ENCODE results near the gene EDN2.

EDN2 gene

DNA sequence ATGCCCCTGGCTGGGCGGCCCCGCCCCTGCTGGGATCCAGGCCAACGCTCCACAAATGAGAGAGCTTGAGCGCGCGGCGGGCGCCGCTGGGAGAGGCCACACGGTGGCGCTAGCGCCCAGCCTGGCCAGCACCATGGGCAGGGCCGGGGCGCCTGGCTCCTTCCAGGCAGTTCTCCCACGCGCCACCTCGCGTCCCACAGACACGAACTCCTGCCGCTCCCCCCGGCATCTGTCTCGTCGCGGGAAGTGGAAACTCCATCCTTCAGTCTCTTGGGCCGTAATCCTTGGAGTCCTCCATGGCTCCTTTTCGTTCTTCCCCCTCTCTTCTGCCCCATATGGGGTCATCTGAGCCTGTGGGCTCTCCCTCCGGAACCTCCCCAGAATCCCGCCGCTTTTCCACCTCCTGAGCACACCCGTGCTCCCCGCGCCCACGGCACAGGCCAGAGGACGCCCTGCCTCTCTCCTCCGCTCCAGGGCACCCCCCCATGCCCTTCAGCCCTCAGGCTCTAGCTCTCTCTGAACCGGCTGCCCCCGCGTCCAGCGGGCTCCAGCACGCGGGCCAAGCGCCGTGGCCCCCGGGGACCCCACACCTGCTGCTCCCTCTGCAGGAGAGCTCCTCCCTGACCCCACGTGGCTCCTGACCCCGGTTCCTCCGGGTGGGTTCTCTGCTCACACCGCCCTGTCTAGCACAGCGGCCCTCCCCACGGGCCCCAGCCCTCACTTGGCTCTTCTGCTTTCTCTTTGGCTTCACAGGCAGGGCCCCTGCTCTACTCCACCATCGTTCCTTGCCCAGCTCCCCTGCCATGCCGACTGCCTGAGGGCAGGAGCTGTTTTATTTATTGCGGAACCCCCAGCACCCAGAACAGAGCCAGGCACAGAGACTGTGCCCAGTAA is 31.9 kb upstream of the EDN2 start:
- no peak overlapping the region for H3K27ac ChIP-seq (ENCODE audit: low read depth, low read length, severe bottlenecking)

DNA sequence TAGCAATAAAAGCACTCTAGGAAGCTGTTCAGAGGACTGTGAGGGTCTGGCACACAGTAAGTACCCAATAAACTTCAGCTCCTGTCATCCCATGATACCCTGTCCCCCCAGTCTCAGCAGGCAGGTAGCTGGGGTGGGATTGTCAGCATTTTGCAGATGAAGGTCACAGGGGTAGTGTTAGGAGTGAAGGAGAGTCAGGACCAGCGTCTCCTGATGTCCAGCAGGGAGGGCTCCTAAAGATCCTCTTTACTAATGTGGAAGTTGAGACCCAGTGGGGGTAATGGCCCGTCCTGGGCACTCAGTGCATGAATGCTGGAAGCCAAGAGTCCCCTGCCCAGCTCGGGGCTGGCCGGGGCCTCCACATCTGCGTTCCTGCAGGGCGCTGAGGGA is 31.3 kb upstream of the EDN2 start:
- Histone ChIP-seq H3K4me1 (ENCODE audit: control insufficient read depth, insufficient read depth, low read length, poor library complexity, severe bottlenecking) (peaks cover 11% of the 10 kb centered on the region), H3K36me3 (ENCODE audit: control insufficient read depth, insufficient read depth, low read length) (peaks cover 6% of the 10 kb centered on the region), H3K9me3 (ENCODE audit: control insufficient read depth, low read length) (no peaks in the 10 kb centered on the region), H3K4me3 (ENCODE audit: extremely low read depth, insufficient read depth, low read length, poor library complexity, severe bottlenecking) (no peak overlapping the region), H3K27ac (ENCODE audit: low read depth, low read length, severe bottlenecking) (no peak overlapping the region)
- 15 to 18% methylated on average over 4 to 6 of the region's 6 CpGs for WGBS, 2 experiments (ENCODE audit: insufficient coverage in 2 of 2)

More for the DNA sequence above, 31.9 kb upstream of the EDN2 start:
- Histone ChIP-seq H3K36me3 (ENCODE audit: control insufficient read depth, insufficient read depth, low read length) (peaks cover 6% of the 10 kb centered on the region), H3K4me1 (ENCODE audit: control insufficient read depth, insufficient read depth, low read length, poor library complexity, severe bottlenecking) (peaks cover 15% of the 10 kb centered on the region), H3K9me3 (ENCODE audit: control insufficient read depth, low read length) (no peaks in the 10 kb centered on the region), H3K4me3 (ENCODE audit: extremely low read depth, insufficient read depth, low read length, poor library complexity, severe bottlenecking) (no peak overlapping the region)
- WGBS, 2 experiments (ENCODE audit: insufficient coverage in 2 of 2), result 36 to 42% methylated on average over 44 to 51 of the region's 53 CpGs

DNA sequence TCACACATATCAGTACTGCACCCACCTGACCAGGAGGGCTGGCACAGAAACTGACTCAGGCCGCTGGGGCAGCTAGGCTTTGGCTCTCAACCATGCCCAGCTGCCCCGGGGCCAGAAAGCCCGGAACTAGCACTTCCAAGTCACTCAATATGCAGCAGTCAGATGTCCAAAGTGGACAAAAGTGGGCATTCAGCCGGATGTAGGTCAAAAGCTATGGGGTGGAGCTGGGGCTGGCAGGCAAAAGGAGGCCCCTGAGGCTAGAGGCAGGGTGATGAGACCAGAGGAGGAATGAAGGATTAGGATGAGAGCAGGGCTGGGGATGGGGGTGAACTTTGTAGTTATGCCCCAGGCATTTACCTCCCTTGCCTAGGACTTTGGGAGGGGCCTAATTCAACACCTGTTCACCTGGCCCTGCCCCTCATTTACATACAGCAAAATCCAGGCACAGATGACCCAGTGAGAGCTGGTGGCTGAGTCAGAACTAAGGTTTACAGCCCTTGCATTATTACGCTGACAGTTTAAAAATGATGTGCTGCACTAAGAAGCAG is 30.7 kb upstream of the EDN2 start:
- H3K36me3 ChIP-seq (ENCODE audit: control insufficient read depth, insufficient read depth, low read length), result peaks cover 6% of the 10 kb centered on the region
- no peak overlapping the region for H3K4me3 ChIP-seq (ENCODE audit: extremely low read depth, insufficient read depth, low read length, poor library complexity, severe bottlenecking)
- peaks cover 11% of the 10 kb centered on the region for H3K4me1 ChIP-seq (ENCODE audit: control insufficient read depth, insufficient read depth, low read length, poor library complexity, severe bottlenecking)
- H3K27ac ChIP-seq (ENCODE audit: low read depth, low read length, severe bottlenecking), result no peak overlapping the region
- 87 to 91% methylated on average over 3 to 5 of the region's 5 CpGs for WGBS, 2 experiments (ENCODE audit: insufficient coverage in 2 of 2)
- H3K9me3 ChIP-seq (ENCODE audit: control insufficient read depth, low read length), result no peaks in the 10 kb centered on the region

DNA sequence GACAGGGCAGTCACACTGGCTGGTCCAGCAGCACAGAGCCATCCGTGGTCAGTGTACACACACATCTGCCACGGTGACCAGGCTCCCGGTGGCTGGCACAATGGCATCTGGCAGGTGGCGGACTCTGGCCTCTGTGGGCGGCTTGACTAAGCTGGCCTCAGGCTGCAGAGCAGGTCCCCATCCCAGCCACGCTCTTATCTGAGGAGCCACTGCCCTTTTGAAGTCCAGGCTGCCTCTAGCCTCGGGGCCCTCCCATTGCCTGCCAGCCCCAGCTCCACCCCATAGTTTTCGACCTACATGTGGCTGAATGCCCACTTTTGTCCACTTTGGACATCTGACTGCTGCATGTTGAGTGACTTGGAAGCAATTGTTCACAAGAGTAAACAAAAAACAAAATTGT is 29.9 kb upstream of the EDN2 start:
- Histone ChIP-seq H3K27ac (ENCODE audit: low read depth, low read length, severe bottlenecking) (no peak overlapping the region), H3K4me1 (ENCODE audit: control insufficient read depth, insufficient read depth, low read length, poor library complexity, severe bottlenecking) (peaks cover 11% of the 10 kb centered on the region), H3K36me3 (ENCODE audit: control insufficient read depth, insufficient read depth, low read length) (peaks cover 6% of the 10 kb centered on the region), H3K4me3 (ENCODE audit: extremely low read depth, insufficient read depth, low read length, poor library complexity, severe bottlenecking) (no peak overlapping the region), H3K9me3 (ENCODE audit: control insufficient read depth, low read length) (no peaks in the 10 kb centered on the region)
- 87 to 90% methylated on average over 8 of the region's 8 CpGs for WGBS, 2 experiments (ENCODE audit: insufficient coverage in 2 of 2)

DNA sequence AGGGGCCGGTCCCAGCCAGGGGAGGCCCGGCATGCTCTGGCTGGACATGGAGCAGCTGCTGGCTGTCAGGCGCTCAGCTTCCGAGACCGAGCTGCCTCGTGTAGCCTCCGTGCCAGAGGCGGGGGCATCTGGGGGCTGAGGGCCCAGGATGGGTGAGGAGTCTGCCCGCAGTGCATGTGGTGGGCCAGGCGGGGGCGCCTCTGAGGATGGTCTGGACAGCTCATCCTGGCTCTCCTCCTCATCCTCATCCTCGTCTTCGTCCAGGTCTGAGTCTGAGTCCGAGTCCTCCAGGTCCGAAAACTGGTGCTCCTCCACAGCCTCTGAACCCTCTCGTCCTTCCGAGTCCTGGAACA is 28.9 kb upstream of the EDN2 start:
- Histone ChIP-seq H3K4me1 (ENCODE audit: control insufficient read depth, insufficient read depth, low read length, poor library complexity, severe bottlenecking) (peaks cover 11% of the 10 kb centered on the region), H3K27ac (ENCODE audit: low read depth, low read length, severe bottlenecking) (no peak overlapping the region), H3K36me3 (ENCODE audit: control insufficient read depth, insufficient read depth, low read length) (peaks cover 6% of the 10 kb centered on the region), H3K9me3 (ENCODE audit: control insufficient read depth, low read length) (no peaks in the 10 kb centered on the region), H3K4me3 (ENCODE audit: extremely low read depth, insufficient read depth, low read length, poor library complexity, severe bottlenecking) (no peak overlapping the region)
- 70% methylated on average over 15 to 17 of the region's 17 CpGs for WGBS, 2 experiments (ENCODE audit: insufficient coverage in 2 of 2)

DNA sequence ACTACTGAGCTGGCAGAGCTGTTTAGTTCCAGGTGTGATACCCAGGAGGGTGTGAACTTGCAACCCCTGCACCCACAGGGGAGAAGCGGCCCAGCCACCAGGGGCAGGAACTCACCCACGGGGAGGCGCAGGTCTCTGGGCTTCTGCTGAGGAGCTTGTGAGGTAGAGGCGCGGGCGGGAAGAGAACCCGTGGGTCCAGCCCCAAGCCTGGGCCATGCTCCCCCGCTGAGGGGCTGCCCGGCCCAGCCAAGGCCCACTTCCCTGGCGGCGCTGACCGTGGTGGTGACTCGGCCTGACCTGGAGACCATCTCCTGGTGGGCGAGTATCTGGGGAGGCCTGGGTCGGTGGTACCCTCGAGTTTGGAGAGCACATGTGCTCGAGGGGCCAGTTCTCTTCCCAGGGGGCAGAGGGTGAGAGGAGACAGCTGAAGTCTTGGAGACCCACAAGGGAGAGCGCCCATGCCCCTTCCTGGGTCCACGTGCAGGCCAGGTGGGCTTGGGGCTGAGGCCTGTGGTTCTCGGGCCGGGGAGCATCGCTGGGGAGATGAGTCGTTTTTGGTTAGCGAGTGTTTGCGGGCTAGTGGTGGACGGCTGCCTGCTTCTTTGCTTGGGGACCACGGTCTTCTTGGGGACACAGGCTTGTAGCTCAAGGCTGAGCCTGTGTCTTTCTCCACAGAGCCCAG is 28.4 kb upstream of the EDN2 start:
- Histone ChIP-seq H3K4me3 (ENCODE audit: extremely low read depth, insufficient read depth, low read length, poor library complexity, severe bottlenecking) (no peak overlapping the region), H3K9me3 (ENCODE audit: control insufficient read depth, low read length) (no peaks in the 10 kb centered on the region), H3K27ac (ENCODE audit: low read depth, low read length, severe bottlenecking) (no peak overlapping the region), H3K36me3 (ENCODE audit: control insufficient read depth, insufficient read depth, low read length) (peaks cover 6% of the 10 kb centered on the region), H3K4me1 (ENCODE audit: control insufficient read depth, insufficient read depth, low read length, poor library complexity, severe bottlenecking) (peaks cover 11% of the 10 kb centered on the region)
- 91 to 95% methylated on average over 20 to 26 of the region's 27 CpGs for WGBS, 2 experiments (ENCODE audit: insufficient coverage in 2 of 2)

DNA sequence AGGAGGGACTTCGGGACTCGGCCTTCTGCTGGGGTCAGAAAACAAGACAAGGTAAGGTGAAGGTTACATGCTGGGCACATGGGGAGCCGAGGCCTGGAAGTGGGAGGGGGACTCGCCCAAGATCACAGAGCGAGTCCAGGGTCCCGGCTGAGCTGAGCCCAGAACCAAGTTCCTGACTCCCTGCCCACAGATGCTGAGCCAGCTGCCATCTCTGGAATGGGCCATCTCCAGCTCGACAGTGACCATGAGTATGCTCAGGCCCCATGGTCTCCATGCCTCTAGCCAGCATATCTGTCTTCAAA is 26.7 kb upstream of the EDN2 start:
- Histone ChIP-seq H3K9me3 (ENCODE audit: control insufficient read depth, low read length) (no peaks in the 10 kb centered on the region), H3K36me3 (ENCODE audit: control insufficient read depth, insufficient read depth, low read length) (peaks cover 6% of the 10 kb centered on the region), H3K4me3 (ENCODE audit: extremely low read depth, insufficient read depth, low read length, poor library complexity, severe bottlenecking) (no peak overlapping the region), H3K4me1 (ENCODE audit: control insufficient read depth, insufficient read depth, low read length, poor library complexity, severe bottlenecking) (peaks cover 17% of the 10 kb centered on the region), H3K27ac (ENCODE audit: low read depth, low read length, severe bottlenecking) (no peak overlapping the region)
- WGBS, 2 experiments (ENCODE audit: insufficient coverage in 2 of 2), result 95 to 100% methylated on average over 7 of the region's 7 CpGs

DNA sequence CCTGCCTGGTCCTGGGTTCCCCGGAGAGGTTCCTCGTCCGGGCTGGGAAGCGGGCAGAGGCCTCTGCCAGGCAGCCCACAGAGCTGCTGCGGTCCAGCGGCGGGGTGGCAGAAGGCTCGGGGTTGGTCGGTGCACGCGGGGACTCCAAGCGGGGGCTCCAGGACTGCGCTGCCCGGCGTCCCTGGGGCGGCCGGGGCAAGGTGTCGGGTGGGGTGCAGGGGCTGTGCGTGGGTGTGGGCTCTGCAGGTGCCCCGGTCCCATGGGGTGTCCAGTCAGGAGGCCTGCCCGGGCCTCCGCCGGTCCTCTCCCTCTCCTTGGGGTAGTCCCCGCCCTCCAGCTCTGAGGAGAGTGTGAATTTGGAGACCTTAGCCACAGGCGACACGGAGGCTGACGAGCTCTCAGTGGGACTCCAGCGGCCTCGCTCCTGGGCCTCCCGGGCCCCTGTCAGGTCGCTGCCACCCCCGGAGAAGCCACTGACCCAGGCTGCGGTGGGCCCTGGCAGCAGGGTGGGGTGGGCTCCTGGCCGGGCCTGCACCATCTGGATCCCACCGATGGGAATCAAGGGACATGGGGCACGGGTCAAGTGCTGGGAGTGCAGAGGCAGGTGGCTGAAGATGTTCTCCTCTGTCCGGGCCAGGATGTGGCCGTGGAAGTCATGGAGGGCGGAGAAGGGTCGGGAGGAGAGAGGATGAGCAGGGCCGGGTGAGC is 26.2 kb upstream of the EDN2 start:
- Histone ChIP-seq H3K4me1 (ENCODE audit: control insufficient read depth, insufficient read depth, low read length, poor library complexity, severe bottlenecking) (peaks cover 15% of the 10 kb centered on the region), H3K36me3 (ENCODE audit: control insufficient read depth, insufficient read depth, low read length) (peaks cover 6% of the 10 kb centered on the region), H3K27ac (ENCODE audit: low read depth, low read length, severe bottlenecking) (no peak overlapping the region), H3K4me3 (ENCODE audit: extremely low read depth, insufficient read depth, low read length, poor library complexity, severe bottlenecking) (no peak overlapping the region), H3K9me3 (ENCODE audit: control insufficient read depth, low read length) (no peaks in the 10 kb centered on the region)
- 93 to 95% methylated on average over 20 to 28 of the region's 41 CpGs for WGBS, 2 experiments (ENCODE audit: insufficient coverage in 2 of 2)

DNA sequence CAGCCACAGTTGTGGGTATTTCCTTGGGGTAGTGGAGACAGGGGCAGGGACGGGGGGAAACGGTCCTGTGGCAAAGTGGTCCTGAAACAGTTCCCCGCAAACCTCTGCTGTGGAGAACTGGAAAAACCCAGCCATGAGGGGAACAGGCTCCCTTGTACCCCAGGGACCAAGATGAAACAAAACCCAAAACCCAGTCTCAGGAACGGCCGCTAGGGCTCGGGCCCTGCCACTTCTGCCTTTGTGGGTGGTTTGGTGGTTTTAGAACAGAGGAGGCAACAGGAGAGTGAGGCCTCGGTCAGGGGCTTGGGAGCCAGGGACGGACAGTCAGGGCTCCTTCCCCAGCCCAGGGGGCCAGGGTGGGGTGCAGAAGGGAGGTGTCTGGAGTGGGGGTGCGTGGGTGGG is 24.8 kb upstream of the EDN2 start:
- H3K36me3 ChIP-seq (ENCODE audit: control insufficient read depth, insufficient read depth, low read length), result peaks cover 6% of the 10 kb centered on the region
- no peak overlapping the region for H3K27ac ChIP-seq (ENCODE audit: low read depth, low read length, severe bottlenecking)
- H3K4me3 ChIP-seq (ENCODE audit: extremely low read depth, insufficient read depth, low read length, poor library complexity, severe bottlenecking), result no peak overlapping the region
- peaks cover 6% of the 10 kb centered on the region for H3K4me1 ChIP-seq (ENCODE audit: control insufficient read depth, insufficient read depth, low read length, poor library complexity, severe bottlenecking)
- 86 to 93% methylated on average over 2 to 7 of the region's 9 CpGs for WGBS, 2 experiments (ENCODE audit: insufficient coverage in 2 of 2)
- H3K9me3 ChIP-seq (ENCODE audit: control insufficient read depth, low read length), result no peaks in the 10 kb centered on the region

DNA sequence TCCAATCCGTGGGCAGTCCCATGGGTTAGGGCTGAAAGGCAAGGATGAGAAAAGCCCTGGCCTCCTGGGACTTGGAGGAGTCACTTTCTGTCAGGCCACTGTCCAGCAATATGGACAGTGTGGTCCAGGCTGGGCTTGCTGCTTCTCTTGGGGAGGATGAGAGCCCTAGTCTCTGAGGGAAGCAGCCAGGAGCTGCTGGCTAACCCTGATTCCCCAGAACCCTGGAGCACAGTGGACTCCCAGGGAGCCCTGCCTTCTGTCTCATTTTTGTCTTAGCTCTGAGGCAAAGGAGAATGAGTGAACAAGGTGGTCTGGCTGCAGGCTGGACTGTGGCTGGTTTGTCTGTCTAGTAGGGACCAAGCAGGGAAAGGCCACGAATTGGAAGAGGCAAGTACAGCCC is 23.8 kb upstream of the EDN2 start:
- Histone ChIP-seq H3K36me3 (ENCODE audit: control insufficient read depth, insufficient read depth, low read length) (peaks cover 6% of the 10 kb centered on the region), H3K27ac (ENCODE audit: low read depth, low read length, severe bottlenecking) (no peak overlapping the region), H3K4me3 (ENCODE audit: extremely low read depth, insufficient read depth, low read length, poor library complexity, severe bottlenecking) (no peak overlapping the region), H3K9me3 (ENCODE audit: control insufficient read depth, low read length) (no peaks in the 10 kb centered on the region), H3K4me1 (ENCODE audit: control insufficient read depth, insufficient read depth, low read length, poor library complexity, severe bottlenecking) (peaks cover 6% of the 10 kb centered on the region)
- 78 to 88% methylated on average over 1 of the region's 2 CpGs for WGBS, 2 experiments (ENCODE audit: insufficient coverage in 2 of 2)

All from mesodermal cell (in vitro differentiated cells).